Erythroblast (primary cell): ENCODE measurements around the gene SMURF2.

Source experiments
- GATA1 ChIP-seq: IDR thresholded peaks from 2 replicates; pipeline ENCODE4 v1.6.1; 2011; ENCODE audit warnings: low read depth, mild to moderate bottlenecking, control low read depth, low read length, moderate library complexity
- POLR2A ChIP-seq: IDR thresholded peaks from 2 replicates; pipeline ENCODE4 v1.6.1; 2011; ENCODE audit warnings: mild to moderate bottlenecking, low read length

GRCh38 chr17:64630309-64631223, 31.5 kb downstream of the SMURF2 start:
- TF ChIP-seq POLR2A (no peak), GATA1 (no peak)
